K562 (cell line): Measurements from ENCODE around the gene PLK5. TPM values are rescaled to one million over a fixed set of nuclear protein-coding genes. Genes with fewer than 3 reads are reported as not detected.

Experiments used
- ATF7 ChIP-seq: fragments of 450-650 bp; IDR thresholded peaks from 2 replicates; pipeline ENCODE4 v1.7.1; 2014; ENCODE audit warnings: mild to moderate bottlenecking, moderate library complexity
- CBX3 ChIP-seq, 2 experiments: IDR thresholded peaks; 1 replicate in 1 of 2; 2 replicates in 1 of 2; pipeline ENCODE4 v1.6.1; 2012; ENCODE audit warnings: inconsistent platforms in 2 of 2, low read length in 2 of 2, borderline replicate concordance in 1 of 2, control low read depth in 1 of 2
- CREB3L1 ChIP-seq: fragments of 450-650 bp; IDR thresholded peaks from 2 replicates; pipeline ENCODE4 v1.6.1; 2014; ENCODE audit warnings: low read depth, mild to moderate bottlenecking, moderate library complexity, borderline replicate concordance
- EHMT2 ChIP-seq: fragments of 450-650 bp; IDR thresholded peaks from 2 replicates; pipeline ENCODE4 v1.6.1; 2018; ENCODE audit warnings: antibody characterized with exemption
- ELF2 ChIP-seq: fragments of 250-450 bp; sonication (Bioruptor Pico); IDR thresholded peaks from 2 replicates; pipeline ENCODE4 v1.5.0; 2021; ENCODE audit warnings: mild to moderate bottlenecking
- FOXP1 ChIP-seq: sonication (generic); formaldehyde crosslinking; IDR thresholded peaks from 2 replicates; pipeline ENCODE4 v1.8.0; 2022; ENCODE audit warnings: mild to moderate bottlenecking, missing genetic modification reagents
- GABPB1 ChIP-seq: sonication (generic); formaldehyde crosslinking; IDR thresholded peaks from 2 replicates; pipeline ENCODE4 v1.8.0; 2022; ENCODE audit warnings: mild to moderate bottlenecking, missing genetic modification reagents
- MAZ ChIP-seq, 2 experiments: fragments of 450-650 bp in 1 of 2; sonication (generic) in 1 of 2; formaldehyde crosslinking; IDR thresholded peaks in 1 of 2; conservative IDR thresholded peaks in 1 of 2; 2 replicates each; pipeline versions ENCODE4 v1.4.0 to v1.5.0; 2020; ENCODE audit warnings: mild to moderate bottlenecking in 1 of 2, missing genetic modification reagents in 1 of 2
- MED1 ChIP-seq: sonication (generic); formaldehyde crosslinking; IDR thresholded peaks from 2 replicates; pipeline ENCODE4 v1.8.1; 2023; ENCODE audit warnings: missing genetic modification reagents, borderline replicate concordance
- NRF1 ChIP-seq, 2 experiments: fragments of 450-650 bp; IDR thresholded peaks in 1 of 2; conservative IDR thresholded peaks in 1 of 2; 2 replicates each; pipeline ENCODE4 v1.6.1; 2014; ENCODE audit warnings: mild to moderate bottlenecking in 2 of 2
- SMARCA4 ChIP-seq: fragments of 450-650 bp; IDR thresholded peaks from 2 replicates; pipeline ENCODE4 v1.6.1; 2016
- SMARCA5 ChIP-seq: fragments of 450-650 bp; IDR thresholded peaks from 2 replicates; pipeline ENCODE4 v1.6.1; 2016
- SMARCC2 ChIP-seq: fragments of 450-650 bp; IDR thresholded peaks from 2 replicates; pipeline ENCODE4 v1.6.1; 2017; ENCODE audit warnings: antibody characterized with exemption, moderate library complexity, mild to moderate bottlenecking, low read depth
- SNAPC5 ChIP-seq: fragments of 250-450 bp; sonication (Bioruptor Pico); IDR thresholded peaks from 2 replicates; pipeline ENCODE4 v1.8.0; 2021; ENCODE audit warnings: moderate library complexity, mild to moderate bottlenecking, inconsistent platforms
- SNRNP70 ChIP-seq: fragments of 200-400 bp; formaldehyde crosslinking; optimal IDR thresholded peaks from 2 replicates; pipeline ENCODE3; 2017; ENCODE audit warnings: low read depth, low read length
- TFE3 ChIP-seq: fragments of 450-650 bp; formaldehyde crosslinking; IDR thresholded peaks from 2 replicates; pipeline ENCODE4 v1.4.0; 2020; ENCODE audit warnings: mild to moderate bottlenecking, mixed read lengths
- TOE1 ChIP-seq, 2 experiments: fragments of 450-650 bp in 1 of 2; sonication (generic) in 1 of 2; formaldehyde crosslinking in 1 of 2; IDR thresholded peaks; 2 replicates each; pipeline versions ENCODE4 v1.7.1 to v1.8.0; 2016 to 2022; ENCODE audit warnings: borderline replicate concordance in 2 of 2, mild to moderate bottlenecking in 2 of 2, antibody characterized with exemption in 1 of 2, inconsistent platforms in 1 of 2, low read depth in 1 of 2, missing genetic modification reagents in 1 of 2, moderate library complexity in 1 of 2
- TRIM28 ChIP-seq: fragments of 450-650 bp; IDR thresholded peaks from 2 replicates; pipeline ENCODE4 v1.6.1; 2017
- YY1 ChIP-seq, 3 experiments: IDR thresholded peaks; 2 replicates each; pipeline ENCODE4 v1.6.1; 2011; ENCODE audit warnings: low read length in 2 of 3, mild to moderate bottlenecking in 2 of 3, moderate library complexity in 2 of 3, borderline replicate concordance in 1 of 3, control low read depth in 1 of 3, low read depth in 1 of 3; ENCODE audit not compliant: insufficient read depth in 3 of 3, insufficient replicate concordance in 2 of 3, control insufficient read depth in 1 of 3, insufficient read length in 1 of 3; ENCODE audit errors: extremely low read depth in 1 of 3
- ZBTB33 ChIP-seq: sonication (generic); formaldehyde crosslinking; IDR thresholded peaks from 2 replicates; pipeline ENCODE4 v1.8.1; 2023; ENCODE audit warnings: mild to moderate bottlenecking, missing genetic modification reagents
- ZNF263 ChIP-seq: sonication (generic); formaldehyde crosslinking; IDR thresholded peaks from 2 replicates; pipeline ENCODE4 v1.8.0; 2022; ENCODE audit warnings: mild to moderate bottlenecking, missing genetic modification reagents, borderline replicate concordance
- polyA plus RNA-seq, 8 experiments: library from polyadenylated mRNA; depleted of rRNA in 4 of 8; stranded (reverse) in 5 of 8; unstranded in 3 of 8; fragments of >200 nt; fragmentation: Nextera tagmentation in 2 of 8; fragmentation: Illumina TruSeq in 1 of 8; extraction: Ambion mirVana in 2 of 8; extraction: Trizol in 1 of 8; gene quantifications; 2 replicates each; pipeline versions ENCODE4 v1.2.1 to v1.2.3, GENCODE V29; 2011 to 2014; ENCODE audit warnings: inconsistent platforms in 1 of 8, missing spikeins in 1 of 8
- total RNA-seq, 7 experiments: library from RNA; depleted of rRNA in 6 of 7; stranded (reverse); fragments of >200 nt in 6 of 7; fragmentation: Illumina TruSeq in 2 of 7; extraction: Trizol in 2 of 7; gene quantifications; 2 replicates each; pipeline versions ENCODE4 v1.2.1 to v1.2.3, GENCODE V29; 2011 to 2021; ENCODE audit warnings: low replicate concordance in 1 of 7

Gene PLK5
- total and polyA plus RNA-seq, 9 of the 15 experiments (the other 6 are each of a cell fraction or from before 2014, with no cell fraction given), result 0.04 to 0.23 (median 0.11) TPM; not detected in 5

- TF ChIP-seq FOXP1 (CRISPR knock-in tag), result peak; percentile 94
- TF ChIP-seq SNAPC5 (CRISPR knock-in tag), result no peak
- peak; percentile 84 for TF ChIP-seq GABPB1
- TF ChIP-seq MED1 (CRISPR knock-in tag), result no peak
- no peak for TF ChIP-seq SNRNP70
- TF ChIP-seq EHMT2, result no peak
- no peak for TF ChIP-seq SMARCA5
- peak in 1 of 3 experiments; percentile 69 for TF ChIP-seq YY1 (IDR thresholded peaks at IDR 0.05; ENCODE audit: borderline replicate concordance in 1 of 3, control insufficient read depth in 1 of 3, extremely low read depth in 1 of 3, insufficient read depth in 3 of 3, insufficient read length in 1 of 3, insufficient replicate concordance in 2 of 3, low read depth in 1 of 3, low read length in 2 of 3)
- no peak for TF ChIP-seq SMARCC2
- peak; percentile 21; the same call in 1 of the 2 replicates for TF ChIP-seq TFE3 (CRISPR knock-in tag)
- no peak for TF ChIP-seq SMARCA4
- TF ChIP-seq ELF2 (CRISPR knock-in tag), result peak; percentile 89
- peak; percentile 50; the same call in 1 of the 2 replicates for TF ChIP-seq ZBTB33 (CRISPR knock-in tag)
- peak; percentile 90 for TF ChIP-seq MAZ (CRISPR knock-in tag; conservative IDR thresholded peaks at IDR 0.05 in 1 of 2, IDR thresholded peaks at IDR 0.05 in 1 of 2)
- no peak for TF ChIP-seq TRIM28
- TF ChIP-seq TOE1 (IDR thresholded peaks at IDR 0.05; ENCODE audit: borderline replicate concordance), result 0 out of 2 replicates have a peak, but pooled peaks have one; percentile 42
- TF ChIP-seq TOE1 (CRISPR knock-in tag; IDR thresholded peaks at IDR 0.05; ENCODE audit: borderline replicate concordance, low read depth), result 0 out of 2 replicates have a peak, but pooled peaks have one; percentile 66
- peak; percentile 58; the same call in 1 of the 2 replicates for TF ChIP-seq ATF7
- TF ChIP-seq ZNF263 (CRISPR knock-in tag), result peak; percentile 79; the same call in 1 of the 2 replicates
- TF ChIP-seq CREB3L1, result peak; percentile 72
- peak in 1 of 2 experiments; percentile 70; a peak in 1 of 3 replicates for TF ChIP-seq CBX3 (IDR thresholded peaks at IDR 0.05; ENCODE audit: borderline replicate concordance in 1 of 2, low read length in 2 of 2)
- peak; percentile 33 to 58; a peak in 3 of 4 replicates for TF ChIP-seq NRF1 (conservative IDR thresholded peaks at IDR 0.05 in 1 of 2, IDR thresholded peaks at IDR 0.05 in 1 of 2)
Observed at GRCh38 chr19:1503089-1503924, 20.6 kb upstream of the PLK5 start (continued).
